CD4-positive, alpha-beta T cell (primary cell): ENCODE results near the gene ARL13B. TPM values are rescaled to one million over a fixed set of nuclear protein-coding genes. Genes with fewer than 3 reads are reported as not detected.
A peak's percentile ranks its signal among the peaks of the same experiment; 100 is the strongest.

Source experiments
- ATAC-seq: fragments of 200-7000 bp; cut with Tn5 transposase; one replicate; pipeline ENCODE4 v1.10.0; 2022; ENCODE audit warnings: mild to moderate bottlenecking; ENCODE audit not compliant: poor library complexity
- CTCF ChIA-PET: fragments of 350-600 bp; sonication (Branson Sonifier 250); formaldehyde crosslinking; loops from one replicate; lab custom pipeline; 2021; ENCODE audit warnings: antibody characterized with exemption, inconsistent platforms; lab: Charles Lee
- POLR2A ChIA-PET: fragments of 350-600 bp; sonication (Branson Sonifier 250); formaldehyde crosslinking; loops from one replicate; lab custom pipeline; 2021; ENCODE audit warnings: antibody characterized with exemption, inconsistent platforms; lab: Charles Lee
- DNase-seq, 14 experiments: peaks; one replicate each; pipeline ENCODE4 v3.0.0-alpha.2; 2013 to 2020; ENCODE audit warnings: mixed read lengths in 2 of 14
- H3K27ac ChIP-seq, 2 donors: one replicate each; pipeline versions ENCODE4 v1.5.1 to v1.7.0; 2013; ENCODE audit warnings: low read length in 2 of 2, low read depth in 1 of 2, mild to moderate bottlenecking in 1 of 2
- H3K27me3 ChIP-seq, 2 experiments: 1 replicate in 1 of 2; 2 replicates in 1 of 2; pipeline versions ENCODE4 v1.6.1 to v1.7.0; 2013; ENCODE audit warnings: low read length in 2 of 2, control low read depth in 1 of 2, mild to moderate bottlenecking in 1 of 2, moderate library complexity in 1 of 2; ENCODE audit not compliant: insufficient read depth in 2 of 2, control insufficient read depth in 1 of 2
- H3K36me3 ChIP-seq: one replicate; pipeline ENCODE4 v1.6.1; 2013; ENCODE audit warnings: low read length, control low read depth; ENCODE audit not compliant: insufficient read depth
- H3K4me1 ChIP-seq: one replicate; pipeline ENCODE4 v1.6.1; 2013; ENCODE audit warnings: low read length, control low read depth; ENCODE audit not compliant: insufficient read depth
- H3K4me3 ChIP-seq: one replicate; pipeline ENCODE4 v1.5.1; 2013; ENCODE audit warnings: mild to moderate bottlenecking, low read length, moderate library complexity
- H3K9me3 ChIP-seq, 2 experiments: 1 replicate in 1 of 2; 2 replicates in 1 of 2; pipeline versions ENCODE4 v1.6.1 to v1.7.0; 2013; ENCODE audit warnings: low read length in 2 of 2, mild to moderate bottlenecking in 2 of 2, control low read depth in 1 of 2, moderate library complexity in 1 of 2; ENCODE audit not compliant: control insufficient read depth in 1 of 2, insufficient read depth in 1 of 2
- H3K27ac Mint-ChIP-seq: one replicate; pipeline ENCODE4 v1.8.0; 2020; ENCODE audit warnings: mixed read lengths
- H3K27me3 Mint-ChIP-seq: one replicate; pipeline ENCODE4 v1.8.0; 2021; ENCODE audit warnings: mixed read lengths
- H3K36me3 Mint-ChIP-seq: one replicate; pipeline ENCODE4 v1.8.0; 2021; ENCODE audit warnings: low read depth, mixed read lengths
- H3K4me1 Mint-ChIP-seq: one replicate; pipeline ENCODE4 v1.8.0; 2021; ENCODE audit warnings: low read depth, mixed read lengths
- H3K4me3 Mint-ChIP-seq: one replicate; pipeline ENCODE4 v1.8.0; 2020; ENCODE audit warnings: mild to moderate bottlenecking, mixed read lengths
- H3K9me3 Mint-ChIP-seq: one replicate; pipeline ENCODE4 v1.8.0; 2020; ENCODE audit warnings: mixed read lengths
- intact Hi-C, 2 experiments: fragments of 100-400 bp; cut with DNase I in 1 of 2; cut with micrococcal nuclease in 1 of 2; formaldehyde crosslinking; loops; one replicate each; pipeline versions ENCODE4 v1.15.1 to v1.9.0; 2023 to 2025; cut with DNase I, micrococcal nuclease
- total RNA-seq, 174 experiments: library from RNA in 2 of 174; stranded (reverse) in 2 of 174; gene quantifications; one replicate each; pipeline ENCODE4 v1.2.3 and lab custom pipeline; 2021 to 2026
- TF ChIP-seq, protein P1 (sequence below): fragments of 200-600 bp; IDR thresholded peaks from one replicate; pipeline ENCODE4 v1.8.0; 2022; ENCODE audit warnings: antibody characterized with exemption, mild to moderate bottlenecking

Gene ARL13B
- total RNA-seq, 2 experiments from 2014 or later: 3.4 to 4.4 TPM

DNA sequence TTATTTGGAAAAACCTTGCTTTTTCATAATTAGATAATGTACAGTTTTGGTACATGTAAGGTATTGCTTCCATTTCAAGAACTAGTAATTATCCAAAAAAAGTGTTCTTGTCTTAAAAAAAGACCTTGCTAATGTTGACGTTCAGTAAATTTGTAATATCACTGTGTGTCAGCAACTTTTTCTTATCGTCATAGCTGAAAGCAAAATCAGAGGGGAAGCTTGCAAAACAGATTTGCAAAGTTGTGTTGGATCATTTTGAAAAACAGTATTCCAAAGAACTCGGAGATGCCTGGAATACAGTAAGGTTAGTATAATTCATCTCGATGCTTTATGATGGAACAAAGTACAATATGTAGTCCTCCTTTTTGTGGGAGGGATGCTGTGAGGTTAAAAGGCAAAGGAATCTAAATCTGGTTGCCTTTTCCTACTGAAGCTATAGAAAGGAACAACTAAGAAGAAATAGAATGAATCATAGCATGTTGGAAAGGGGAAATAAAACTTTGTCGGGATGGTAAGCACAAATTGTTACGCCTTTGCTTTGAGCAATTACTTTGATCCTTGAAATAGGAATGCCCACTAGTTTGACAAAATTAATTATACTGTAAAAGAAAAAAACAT, 84.4 kb downstream of the ARL13B start:
- H3K27ac ChIP-seq: no peak overlapping the region
- no peak for ATAC-seq

DNA sequence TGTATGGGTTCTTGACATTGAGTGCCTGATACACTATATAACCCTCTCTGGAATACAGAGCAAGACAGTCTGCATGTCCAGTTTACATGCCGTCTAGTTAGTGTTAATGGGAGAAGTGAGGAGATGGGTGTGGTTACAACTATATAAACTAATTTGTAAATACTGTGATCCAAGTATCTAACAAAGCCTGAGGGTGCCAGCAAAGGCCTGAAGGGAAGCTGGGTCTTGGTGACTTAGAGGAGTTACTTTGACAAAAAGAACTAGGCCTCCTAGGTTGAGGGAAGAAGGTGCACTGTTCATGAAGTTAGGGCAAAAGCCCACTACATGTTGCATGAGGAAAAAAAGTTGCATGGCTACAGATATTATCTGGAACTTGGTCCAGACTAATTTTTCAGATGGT, 85.2 kb downstream of the ARL13B start:
- Histone ChIP-seq H3K36me3 (peaks cover 22% of the 10 kb centered on the region), H3K9me3 (no peaks in the 10 kb centered on the region), H3K4me3 (no peak overlapping the region), H3K27me3 (no peaks in the 10 kb centered on the region), H3K27ac (no peak overlapping the region), H3K4me1 (peaks cover 12% of the 10 kb centered on the region)
- POLR2A ChIA-PET: no interaction called here
- H3K27ac Mint-ChIP-seq: peak overlapping the region; percentile 38
- peaks cover 85% of the 10 kb centered on the region for H3K4me1 Mint-ChIP-seq
- DNase-seq (no peak), ATAC-seq (no peak)
- TF ChIP-seq, protein P1, sequence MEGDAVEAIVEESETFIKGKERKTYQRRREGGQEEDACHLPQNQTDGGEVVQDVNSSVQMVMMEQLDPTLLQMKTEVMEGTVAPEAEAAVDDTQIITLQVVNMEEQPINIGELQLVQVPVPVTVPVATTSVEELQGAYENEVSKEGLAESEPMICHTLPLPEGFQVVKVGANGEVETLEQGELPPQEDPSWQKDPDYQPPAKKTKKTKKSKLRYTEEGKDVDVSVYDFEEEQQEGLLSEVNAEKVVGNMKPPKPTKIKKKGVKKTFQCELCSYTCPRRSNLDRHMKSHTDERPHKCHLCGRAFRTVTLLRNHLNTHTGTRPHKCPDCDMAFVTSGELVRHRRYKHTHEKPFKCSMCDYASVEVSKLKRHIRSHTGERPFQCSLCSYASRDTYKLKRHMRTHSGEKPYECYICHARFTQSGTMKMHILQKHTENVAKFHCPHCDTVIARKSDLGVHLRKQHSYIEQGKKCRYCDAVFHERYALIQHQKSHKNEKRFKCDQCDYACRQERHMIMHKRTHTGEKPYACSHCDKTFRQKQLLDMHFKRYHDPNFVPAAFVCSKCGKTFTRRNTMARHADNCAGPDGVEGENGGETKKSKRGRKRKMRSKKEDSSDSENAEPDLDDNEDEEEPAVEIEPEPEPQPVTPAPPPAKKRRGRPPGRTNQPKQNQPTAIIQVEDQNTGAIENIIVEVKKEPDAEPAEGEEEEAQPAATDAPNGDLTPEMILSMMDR: no peak
- H3K9me3 Mint-ChIP-seq: no peaks in the 10 kb centered on the region
- H3K36me3 Mint-ChIP-seq: peaks cover 79% of the 10 kb centered on the region
- H3K4me3 Mint-ChIP-seq: peak overlapping the region; percentile 52
- intact Hi-C loops: loop anchor here in 1 of 2 experiments (1.0 kb wide), 1 partner anchor 84 kb away; no protein-coding TSS in a partner anchor
- CTCF ChIA-PET: no interaction called here
- H3K27me3 Mint-ChIP-seq: no peaks in the 10 kb centered on the region

More for the DNA sequence above, 84.4 kb downstream of the ARL13B start:
- Histone ChIP-seq H3K4me3 (no peak overlapping the region), H3K4me1 (peaks cover 12% of the 10 kb centered on the region), H3K36me3 (peaks cover 27% of the 10 kb centered on the region), H3K27me3 (no peaks in the 10 kb centered on the region), H3K9me3 (no peaks in the 10 kb centered on the region)
- peak overlapping the region; percentile 100 for H3K27ac Mint-ChIP-seq
- peaks cover 80% of the 10 kb centered on the region for H3K36me3 Mint-ChIP-seq
- H3K4me1 Mint-ChIP-seq: peaks cover 84% of the 10 kb centered on the region
- no peaks in the 10 kb centered on the region for H3K27me3 Mint-ChIP-seq
- CTCF ChIA-PET: no interaction called here
- peak in 1 of 14 experiments; percentile 8 for DNase-seq
- no peaks in the 10 kb centered on the region for H3K9me3 Mint-ChIP-seq
- POLR2A ChIA-PET: interaction anchor here (1.0 kb wide), 1 partner anchor 53 kb away, joined by 4 read pairs; no protein-coding TSS in a partner anchor
- TF ChIP-seq, protein P1: no peak
- intact Hi-C loops: no loop called here
- H3K4me3 Mint-ChIP-seq: peak overlapping the region; percentile 99

DNA sequence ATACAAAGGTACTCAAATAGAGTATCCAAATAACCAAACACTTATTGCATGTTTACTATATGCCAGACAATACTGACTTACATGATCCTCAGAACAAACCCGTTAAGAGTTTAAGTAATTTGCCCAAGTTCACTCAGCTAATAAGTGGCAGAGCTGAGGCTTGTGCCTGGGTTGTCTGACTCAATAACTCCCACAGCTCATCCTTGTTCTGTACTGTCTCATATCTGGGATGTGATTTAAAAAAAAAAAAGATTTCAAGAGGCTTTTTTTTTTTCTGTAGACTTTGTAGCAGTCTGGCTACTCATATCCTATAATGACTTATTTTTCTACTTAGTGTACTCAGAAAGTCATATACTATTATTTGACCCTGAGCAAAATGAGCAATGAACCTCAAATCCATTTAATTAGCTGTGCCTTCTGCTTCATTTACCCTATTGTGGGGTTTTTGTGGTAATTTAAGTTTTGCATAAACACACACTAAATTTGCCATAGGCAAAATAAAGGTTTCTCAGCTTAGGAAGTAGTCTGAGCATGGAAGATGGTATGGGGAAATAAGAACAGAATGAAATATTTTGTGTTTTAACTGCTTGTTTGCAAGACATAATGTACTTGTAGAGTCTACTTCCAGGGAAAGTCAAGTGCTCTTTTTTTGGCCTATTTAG, 86.0 kb downstream of the ARL13B start:
- Mint-ChIP-seq H3K27ac (peak overlapping the region; percentile 38), H3K4me1 (peaks cover 80% of the 10 kb centered on the region), H3K9me3 (no peaks in the 10 kb centered on the region), H3K4me3 (no peak overlapping the region), H3K27me3 (no peaks in the 10 kb centered on the region), H3K36me3 (peaks cover 78% of the 10 kb centered on the region)
- TF ChIP-seq, protein P1: no peak
- no peak for ATAC-seq
- Histone ChIP-seq H3K4me3 (no peak overlapping the region), H3K9me3 (no peaks in the 10 kb centered on the region), H3K4me1 (peaks cover 12% of the 10 kb centered on the region), H3K27ac (no peak overlapping the region), H3K36me3 (peaks cover 20% of the 10 kb centered on the region), H3K27me3 (no peaks in the 10 kb centered on the region)
- ChIA-PET CTCF (no interaction called here), POLR2A (no interaction called here)
- no peak for DNase-seq
- intact Hi-C loops: loop anchor here in 1 of 2 experiments (1.0 kb wide), 1 partner anchor 85 kb away; no protein-coding TSS in a partner anchor
